T-cell (primary cell): ENCODE measurements around the gene PDLIM4. TPM values are rescaled to one million over a fixed set of nuclear protein-coding genes. Genes with fewer than 3 reads are reported as not detected.

Source experiments
- ATAC-seq, 4 experiments: fragments of 200-7000 bp in 3 of 4; fragments of 150-1000 bp in 1 of 4; cut with Tn5 transposase; replicated peaks in 1 of 4; 1 replicate in 3 of 4; 2 replicates in 1 of 4; pipeline ENCODE4 v1.10.0; 2021; ENCODE audit warnings: moderate library complexity in 3 of 4, mild to moderate bottlenecking in 2 of 4, moderate number of reproducible peaks in 1 of 4
- CTCF ChIA-PET, 2 donors: fragments of 300-600 bp; sonication (Branson Sonifier 250); formaldehyde crosslinking; loops; one replicate each; lab custom pipeline; 2022; ENCODE audit warnings: antibody characterized with exemption in 2 of 2; lab: Charles Lee
- POLR2A ChIA-PET, 2 donors: fragments of 300-600 bp; sonication (Branson Sonifier 250); formaldehyde crosslinking; loops; one replicate each; lab custom pipeline; 2022; ENCODE audit warnings: antibody characterized with exemption in 2 of 2; lab: Charles Lee
- DNase-seq, 35 experiments: peaks; one replicate each; pipeline versions ENCODE4 v3.0.0 to v3.0.0-alpha.2; 2013 to 2023
- H3K27ac ChIP-seq: one replicate; pipeline ENCODE4 v1.5.1; 2013; ENCODE audit warnings: low read length
- H3K27me3 ChIP-seq, 2 experiments: replicated peaks in 1 of 2; 1 replicate in 1 of 2; 2 replicates in 1 of 2; pipeline versions ENCODE4 v1.6.1 to v1.7.0; 2013; ENCODE audit warnings: low read length in 1 of 2, mixed read lengths in 1 of 2; ENCODE audit not compliant: control insufficient read depth in 2 of 2, insufficient read depth in 2 of 2; ENCODE audit errors: extremely low read depth in 1 of 2
- H3K36me3 ChIP-seq, 2 donors: 1 replicate in 1 of 2; 2 replicates in 1 of 2; pipeline versions ENCODE4 v1.6.1 to v1.7.0; 2013; ENCODE audit warnings: low read length in 1 of 2; ENCODE audit not compliant: control insufficient read depth in 2 of 2, insufficient read depth in 1 of 2; ENCODE audit errors: extremely low read depth in 1 of 2
- H3K4me1 ChIP-seq, 2 experiments: 1 replicate in 1 of 2; 2 replicates in 1 of 2; pipeline versions ENCODE4 v1.6.1 to v1.7.0; 2013; ENCODE audit warnings: low read length in 2 of 2, mixed read lengths in 1 of 2; ENCODE audit not compliant: insufficient read depth in 2 of 2, control insufficient read depth in 1 of 2; ENCODE audit errors: extremely low read depth in 1 of 2
- H3K4me3 ChIP-seq, 2 donors: 1 replicate in 1 of 2; 2 replicates in 1 of 2; pipeline versions ENCODE4 v1.5.1 to v1.7.0; 2013; ENCODE audit warnings: mild to moderate bottlenecking in 2 of 2, low read length in 1 of 2, moderate library complexity in 1 of 2; ENCODE audit not compliant: control insufficient read depth in 1 of 2; ENCODE audit errors: extremely low read depth in 1 of 2
- H3K9me3 ChIP-seq: 2 replicates; pipeline ENCODE4 v1.7.0; 2013
- H3K27ac Mint-ChIP-seq, 2 donors: one replicate each; pipeline ENCODE4 v1.8.0; 2020 to 2021; ENCODE audit warnings: mild to moderate bottlenecking in 2 of 2, mixed read lengths in 2 of 2
- H3K27me3 Mint-ChIP-seq, 2 donors: one replicate each; pipeline ENCODE4 v1.8.0; 2021 to 2022; ENCODE audit warnings: mixed read lengths in 2 of 2
- H3K36me3 Mint-ChIP-seq: one replicate; pipeline ENCODE4 v1.8.0; 2021; ENCODE audit warnings: mixed read lengths
- H3K4me1 Mint-ChIP-seq, 3 donors: one replicate each; pipeline ENCODE4 v1.8.0; 2020 to 2022; ENCODE audit warnings: mixed read lengths in 3 of 3, mild to moderate bottlenecking in 1 of 3
- H3K4me3 Mint-ChIP-seq, 3 donors: one replicate each; pipeline ENCODE4 v1.8.0; 2020 to 2022; ENCODE audit warnings: mild to moderate bottlenecking in 3 of 3, mixed read lengths in 3 of 3, moderate library complexity in 3 of 3
- H3K9me3 Mint-ChIP-seq, 3 donors: one replicate each; pipeline ENCODE4 v1.8.0; 2020 to 2022; ENCODE audit warnings: mixed read lengths in 3 of 3
- WGBS: methylation state at CpG from one replicate; pipeline ENCODE4 v1.1.5; 2013; ENCODE audit warnings: missing lambda C conversion rate; ENCODE audit not compliant: insufficient coverage; 5-methylcytosine and 5-hydroxymethylcytosine counted together
- total RNA-seq, 35 experiments: library from RNA in 6 of 35; stranded (reverse) in 6 of 35; fragments of 120-200 nt in 1 of 35; gene quantifications; one replicate each; pipeline versions ENCODE4 v1.2.1 to v1.2.4 and lab custom pipeline; 2013 to 2026

The PDLIM4 gene
- total RNA-seq, 5 donors from 2014 or later (not counting 1 experiment from before 2014, with no cell fraction given): not detected

GRCh38 chr5:132229236-132229635 lies 28.3 kb upstream of the PDLIM4 start:
- Histone ChIP-seq H3K9me3 (no peaks in the 10 kb centered on the region), H3K27me3 (peaks cover 3 to 32% of the 10 kb centered on the region in 2 experiments), H3K36me3 (no peaks in the 10 kb centered on the region), H3K4me3 (no peak overlapping the region), H3K27ac (no peak overlapping the region), H3K4me1 (peaks cover 0 to 15% of the 10 kb centered on the region in 2 experiments)
- H3K27me3 Mint-ChIP-seq: peaks cover 29 to 33% of the 10 kb centered on the region in 2 donors
- peaks cover 16 to 34% (median 16%) of the 10 kb centered on the region in 3 donors for H3K4me1 Mint-ChIP-seq
- 100% methylated on average over 3 of the region's 5 CpGs for WGBS
- no peak for ATAC-seq
- H3K9me3 Mint-ChIP-seq: no peaks in the 10 kb centered on the region
- ChIA-PET POLR2A (no interaction called here), CTCF (interaction anchor here in 1 of 2 donors (1.2 kb wide), 1 partner anchor 9 kb away, joined by 4 read pairs; no protein-coding TSS in a partner anchor)
- no peak for DNase-seq
- H3K4me3 Mint-ChIP-seq: peak overlapping the region; percentile 59 to 74 (median 71)
- H3K36me3 Mint-ChIP-seq: no peaks in the 10 kb centered on the region
- H3K27ac Mint-ChIP-seq: no peak overlapping the region

- 83% methylated on average over 8 of the region's 9 CpGs for WGBS
- Mint-ChIP-seq H3K4me1 (peaks cover 6 to 25% (median 7%) of the 10 kb centered on the region in 3 donors), H3K4me3 (no peak overlapping the region), H3K27me3 (peaks cover 22 to 27% of the 10 kb centered on the region in 2 donors), H3K9me3 (no peaks in the 10 kb centered on the region), H3K27ac (no peak overlapping the region), H3K36me3 (no peaks in the 10 kb centered on the region)
- CTCF ChIA-PET: no interaction called here
- peaks cover 3 to 26% of the 10 kb centered on the region in 2 experiments for H3K27me3 ChIP-seq
- no peak for ATAC-seq
- no peak overlapping the region for H3K4me3 ChIP-seq
- H3K27ac ChIP-seq: no peak overlapping the region
- no peak for DNase-seq
- no peaks in the 10 kb centered on the region for H3K36me3 ChIP-seq
- no peaks in the 10 kb centered on the region for H3K9me3 ChIP-seq
- H3K4me1 ChIP-seq: peaks cover 0 to 10% of the 10 kb centered on the region in 2 experiments
- POLR2A ChIA-PET: no interaction called here
Measured at GRCh38 chr5:132230871-132231270, 26.6 kb upstream of the PDLIM4 start.

GRCh38 chr5:132232465-132232864 lies 25.0 kb upstream of the PDLIM4 start:
- no peak for ATAC-seq
- H3K36me3 Mint-ChIP-seq: no peaks in the 10 kb centered on the region
- 77% methylated on average over 2 of the region's 3 CpGs for WGBS
- H3K4me3 ChIP-seq: no peak overlapping the region
- H3K27ac Mint-ChIP-seq: no peak overlapping the region
- no peak overlapping the region for H3K4me3 Mint-ChIP-seq
- H3K27ac ChIP-seq: no peak overlapping the region
- H3K9me3 ChIP-seq: no peaks in the 10 kb centered on the region
- H3K27me3 ChIP-seq: peaks cover 0 to 13% of the 10 kb centered on the region in 2 experiments
- no peaks in the 10 kb centered on the region for H3K9me3 Mint-ChIP-seq
- H3K4me1 ChIP-seq: peaks cover 0 to 4% of the 10 kb centered on the region in 2 experiments
- DNase-seq: no peak
- H3K27me3 Mint-ChIP-seq: peaks cover 19 to 21% of the 10 kb centered on the region in 2 donors
- peaks cover 4 to 19% (median 5%) of the 10 kb centered on the region in 3 donors for H3K4me1 Mint-ChIP-seq
- CTCF ChIA-PET: no interaction called here
- POLR2A ChIA-PET: no interaction called here
- no peaks in the 10 kb centered on the region for H3K36me3 ChIP-seq

- ATAC-seq (no peak), DNase-seq (no peak)
- ChIA-PET POLR2A (no interaction called here), CTCF (no interaction called here)
- Histone ChIP-seq H3K27ac (no peak overlapping the region), H3K27me3 (peaks cover 0 to 12% of the 10 kb centered on the region in 2 experiments), H3K4me1 (peaks cover 0 to 2% of the 10 kb centered on the region in 2 experiments), H3K4me3 (no peak overlapping the region), H3K9me3 (no peaks in the 10 kb centered on the region), H3K36me3 (no peaks in the 10 kb centered on the region)
- Mint-ChIP-seq H3K4me1 (peaks cover 4 to 19% (median 5%) of the 10 kb centered on the region in 3 donors), H3K27me3 (peaks cover 19 to 21% of the 10 kb centered on the region in 2 donors), H3K9me3 (no peaks in the 10 kb centered on the region), H3K36me3 (no peaks in the 10 kb centered on the region), H3K4me3 (no peak overlapping the region), H3K27ac (no peak overlapping the region)
- no CpG with 5 or more reads among the region's 1 CpG for WGBS
Measured at GRCh38 chr5:132233081-132233480, 24.4 kb upstream of the PDLIM4 start.

- CTCF ChIA-PET: interaction anchor here in 1 of 2 donors (0.5 kb wide), 1 partner anchor 14 kb away, joined by 3 read pairs; no protein-coding TSS in a partner anchor
Measured at GRCh38 chr5:132233811-132234683, 23.4 kb upstream of the PDLIM4 start.

GRCh38 chr5:132234684-132235062 lies 22.8 kb upstream of the PDLIM4 start:
- no peak overlapping the region for H3K4me3 ChIP-seq
- CTCF ChIA-PET: no interaction called here
- no peak for ATAC-seq
- peaks cover 8 to 11% of the 10 kb centered on the region in 2 donors for H3K27me3 Mint-ChIP-seq
- peaks cover 0 to 3% of the 10 kb centered on the region in 2 experiments for H3K27me3 ChIP-seq
- H3K4me3 Mint-ChIP-seq: no peak overlapping the region
- H3K36me3 ChIP-seq: no peaks in the 10 kb centered on the region
- H3K27ac ChIP-seq: no peak overlapping the region
- POLR2A ChIA-PET: no interaction called here
- no peaks in the 10 kb centered on the region for H3K9me3 Mint-ChIP-seq
- H3K36me3 Mint-ChIP-seq: no peaks in the 10 kb centered on the region
- no peak for DNase-seq
- no CpG with 5 or more reads among the region's 2 CpGs for WGBS
- H3K4me1 ChIP-seq: no peaks in the 10 kb centered on the region
- peaks cover 0 to 11% (median 0%) of the 10 kb centered on the region in 3 donors for H3K4me1 Mint-ChIP-seq
- H3K9me3 ChIP-seq: no peaks in the 10 kb centered on the region
- H3K27ac Mint-ChIP-seq: no peak overlapping the region

More at GRCh38 chr5:132233811-132234683, 23.4 kb upstream of the PDLIM4 start:
- POLR2A ChIA-PET: no interaction called here
- Mint-ChIP-seq H3K9me3 (no peaks in the 10 kb centered on the region), H3K4me1 (peaks cover 4 to 17% (median 4%) of the 10 kb centered on the region in 3 donors), H3K4me3 (no peak overlapping the region), H3K27me3 (peaks cover 15 to 17% of the 10 kb centered on the region in 2 donors), H3K27ac (no peak overlapping the region), H3K36me3 (no peaks in the 10 kb centered on the region)
- no peak overlapping the region for H3K4me3 ChIP-seq
- H3K27ac ChIP-seq: no peak overlapping the region
- no peaks in the 10 kb centered on the region for H3K4me1 ChIP-seq
- ATAC-seq (no peak), DNase-seq (no peak)
- peaks cover 0 to 5% of the 10 kb centered on the region in 2 experiments for H3K27me3 ChIP-seq
- no peaks in the 10 kb centered on the region for H3K36me3 ChIP-seq
- no peaks in the 10 kb centered on the region for H3K9me3 ChIP-seq
- WGBS: 92% methylated on average over 2 of the region's 7 CpGs
